Loucy (cell line): ENCODE results near the gene SHB.

Experiments
- H2AFZ ChIP-seq: fragments of 200-600 bp; sonication (generic); 2 replicates; pipeline ENCODE4 v1.6.0; 2016; ENCODE audit warnings: antibody characterized with exemption, mild to moderate bottlenecking, low read length, moderate library complexity
- H3F3A ChIP-seq: fragments of 200-600 bp; 2 replicates; pipeline ENCODE4 v1.6.0; 2016; ENCODE audit warnings: antibody characterized with exemption, low read depth, mild to moderate bottlenecking
- H3K27me3 ChIP-seq: fragments of 200-600 bp; sonication (generic); 2 replicates; pipeline ENCODE4 v1.6.1; 2014; ENCODE audit warnings: low read length, mild to moderate bottlenecking; ENCODE audit not compliant: insufficient read depth, poor library complexity, severe bottlenecking
- H3K36me3 ChIP-seq: fragments of 200-600 bp; sonication (generic); 2 replicates; pipeline ENCODE4 v1.6.1; 2016; ENCODE audit warnings: low read length; ENCODE audit not compliant: insufficient read depth
- H3K4me1 ChIP-seq: fragments of 200-600 bp; sonication (generic); 2 replicates; pipeline ENCODE4 v1.5.1; 2014; ENCODE audit warnings: low read length, mild to moderate bottlenecking; ENCODE audit not compliant: insufficient read depth, poor library complexity, severe bottlenecking
- H3K4me2 ChIP-seq: fragments of 200-600 bp; sonication (generic); 2 replicates; pipeline ENCODE4 v1.6.0; 2014; ENCODE audit warnings: antibody characterized with exemption, low read length, low read depth, mild to moderate bottlenecking; ENCODE audit not compliant: poor library complexity, severe bottlenecking
- H3K4me3 ChIP-seq: fragments of 200-600 bp; sonication (generic); 2 replicates; pipeline ENCODE4 v1.5.1; 2014; ENCODE audit warnings: low read length, mild to moderate bottlenecking, mixed read lengths; ENCODE audit not compliant: poor library complexity, severe bottlenecking
- H3K79me2 ChIP-seq: fragments of 200-600 bp; sonication (generic); 2 replicates; pipeline ENCODE4 v1.6.1; 2014; ENCODE audit warnings: low read length; ENCODE audit not compliant: insufficient read depth
- H3K9ac ChIP-seq: fragments of 200-600 bp; sonication (generic); 2 replicates; pipeline ENCODE4 v1.6.0; 2014; ENCODE audit warnings: mild to moderate bottlenecking, low read depth, low read length, moderate library complexity; ENCODE audit not compliant: poor library complexity, severe bottlenecking
- H3K9me2 ChIP-seq: fragments of 200-600 bp; sonication (generic); replicated peaks from 2 replicates; pipeline ENCODE4 v1.6.1; 2016; ENCODE audit warnings: low read depth, low read length, mixed read lengths
- H3K9me3 ChIP-seq: fragments of 200-600 bp; sonication (generic); 2 replicates; pipeline ENCODE4 v1.6.1; 2014; ENCODE audit warnings: mild to moderate bottlenecking, antibody characterized with exemption, low read length, low read depth; ENCODE audit not compliant: insufficient read depth
- H4K20me1 ChIP-seq: fragments of 200-600 bp; sonication (generic); 2 replicates; pipeline ENCODE4 v1.6.0; 2014; ENCODE audit warnings: antibody characterized with exemption, low read length, mild to moderate bottlenecking; ENCODE audit not compliant: insufficient read depth, poor library complexity, severe bottlenecking
- EZH2phosphoT487 ChIP-seq: fragments of 200-600 bp; IDR thresholded peaks from 2 replicates; pipeline ENCODE4 v1.6.1; 2018; ENCODE audit warnings: antibody characterized with exemption, mild to moderate bottlenecking, moderate library complexity, borderline replicate concordance
- TF ChIP-seq, protein P1 (sequence below): fragments of 200-600 bp; sonication (generic); conservative IDR thresholded peaks from 2 replicates; pipeline ENCODE4 v1.5.1; 2014; ENCODE audit warnings: mild to moderate bottlenecking, antibody characterized with exemption, low read length

The SHB gene

DNA sequence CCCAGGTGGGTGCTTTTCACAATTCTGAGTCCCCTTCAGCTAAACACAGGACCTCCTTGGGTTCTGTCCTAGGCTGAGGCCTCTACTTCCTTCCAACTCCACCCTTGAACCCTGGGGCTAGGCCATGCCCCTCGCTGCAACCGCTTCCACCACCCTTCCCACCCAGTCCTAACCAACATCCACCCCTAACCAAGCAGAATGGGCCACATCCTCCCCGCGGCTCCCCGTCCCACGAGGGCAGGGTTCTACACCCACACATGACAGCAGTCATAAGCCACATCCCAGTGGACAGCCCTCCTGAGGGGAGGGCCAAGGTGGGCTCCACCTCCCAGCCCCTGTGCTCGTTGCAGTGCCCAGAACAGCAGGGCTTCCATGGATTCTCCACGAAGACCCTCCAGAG is 65.8 kb downstream of the SHB start:
- Histone ChIP-seq H4K20me1 (no peaks in the 10 kb centered on the region), H3K36me3 (no peaks in the 10 kb centered on the region), H3K9me3 (no peaks in the 10 kb centered on the region), H3F3A (no peaks in the 10 kb centered on the region), H3K4me3 (no peak overlapping the region), H3K4me2 (no peak overlapping the region), H3K9me2 (no peaks in the 10 kb centered on the region), H3K9ac (no peak overlapping the region), H3K4me1 (no peaks in the 10 kb centered on the region), H2AFZ (no peak overlapping the region), H3K27me3 (no peaks in the 10 kb centered on the region), H3K79me2 (no peaks in the 10 kb centered on the region)
- TF ChIP-seq, protein P1, sequence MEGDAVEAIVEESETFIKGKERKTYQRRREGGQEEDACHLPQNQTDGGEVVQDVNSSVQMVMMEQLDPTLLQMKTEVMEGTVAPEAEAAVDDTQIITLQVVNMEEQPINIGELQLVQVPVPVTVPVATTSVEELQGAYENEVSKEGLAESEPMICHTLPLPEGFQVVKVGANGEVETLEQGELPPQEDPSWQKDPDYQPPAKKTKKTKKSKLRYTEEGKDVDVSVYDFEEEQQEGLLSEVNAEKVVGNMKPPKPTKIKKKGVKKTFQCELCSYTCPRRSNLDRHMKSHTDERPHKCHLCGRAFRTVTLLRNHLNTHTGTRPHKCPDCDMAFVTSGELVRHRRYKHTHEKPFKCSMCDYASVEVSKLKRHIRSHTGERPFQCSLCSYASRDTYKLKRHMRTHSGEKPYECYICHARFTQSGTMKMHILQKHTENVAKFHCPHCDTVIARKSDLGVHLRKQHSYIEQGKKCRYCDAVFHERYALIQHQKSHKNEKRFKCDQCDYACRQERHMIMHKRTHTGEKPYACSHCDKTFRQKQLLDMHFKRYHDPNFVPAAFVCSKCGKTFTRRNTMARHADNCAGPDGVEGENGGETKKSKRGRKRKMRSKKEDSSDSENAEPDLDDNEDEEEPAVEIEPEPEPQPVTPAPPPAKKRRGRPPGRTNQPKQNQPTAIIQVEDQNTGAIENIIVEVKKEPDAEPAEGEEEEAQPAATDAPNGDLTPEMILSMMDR: no peak
- TF ChIP-seq EZH2phosphoT487: no peak

DNA sequence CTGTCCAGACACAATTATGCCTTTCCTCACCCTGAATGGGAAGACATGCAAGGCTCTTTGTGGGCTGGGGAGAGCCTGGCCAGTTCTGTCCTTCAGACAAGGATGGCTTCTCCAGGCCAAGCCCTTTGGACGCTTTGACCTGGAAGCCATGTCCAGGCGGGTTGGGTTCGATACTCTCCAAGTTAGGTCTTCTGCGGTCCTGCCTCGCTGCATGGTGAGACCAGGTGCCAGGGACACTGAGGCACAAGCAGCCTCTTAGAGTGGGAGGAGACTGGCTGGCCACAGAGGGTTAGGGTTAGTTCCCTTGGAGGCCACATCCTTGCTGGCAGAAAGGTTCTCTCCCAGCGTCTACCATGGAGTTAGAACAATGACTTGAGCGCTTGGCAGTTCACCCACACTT is 67.6 kb downstream of the SHB start:
- no peaks in the 10 kb centered on the region for H3K9me2 ChIP-seq
- no peaks in the 10 kb centered on the region for H3K27me3 ChIP-seq
- no peak for TF ChIP-seq EZH2phosphoT487
- TF ChIP-seq, protein P1: no peak
- H3K9ac ChIP-seq: no peak overlapping the region
- H3F3A ChIP-seq: no peaks in the 10 kb centered on the region
- H3K36me3 ChIP-seq: no peaks in the 10 kb centered on the region
- no peaks in the 10 kb centered on the region for H3K4me1 ChIP-seq
- no peaks in the 10 kb centered on the region for H3K79me2 ChIP-seq
- H3K9me3 ChIP-seq: no peaks in the 10 kb centered on the region
- no peak overlapping the region for H2AFZ ChIP-seq
- no peak overlapping the region for H3K4me3 ChIP-seq
- H3K4me2 ChIP-seq: no peak overlapping the region
- no peaks in the 10 kb centered on the region for H4K20me1 ChIP-seq

DNA sequence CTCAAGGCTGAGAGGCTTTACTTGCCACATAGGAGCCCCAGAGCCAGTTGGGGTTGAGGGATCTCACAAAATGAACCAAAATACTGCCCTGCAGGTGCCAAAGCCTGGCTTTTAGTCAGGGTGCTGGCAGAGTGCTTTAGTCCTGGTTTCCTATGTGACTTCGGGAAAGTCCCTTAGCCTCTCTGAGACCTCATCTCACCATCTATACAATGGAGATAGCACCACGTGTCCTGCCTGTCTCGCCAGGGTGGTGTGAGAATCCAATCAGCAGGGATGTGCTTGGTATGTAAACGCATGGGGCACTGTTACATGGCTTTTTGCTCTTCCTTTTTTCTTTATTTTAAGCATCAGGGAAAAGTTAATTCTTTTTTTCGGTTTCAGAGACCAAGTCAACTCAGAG is 68.3 kb downstream of the SHB start:
- Histone ChIP-seq H3K9me3 (no peaks in the 10 kb centered on the region), H4K20me1 (no peaks in the 10 kb centered on the region), H3K36me3 (no peaks in the 10 kb centered on the region), H3K4me3 (no peak overlapping the region), H3K79me2 (no peaks in the 10 kb centered on the region), H3K9ac (no peak overlapping the region), H2AFZ (no peak overlapping the region), H3K9me2 (no peaks in the 10 kb centered on the region), H3F3A (no peaks in the 10 kb centered on the region), H3K4me2 (no peak overlapping the region), H3K27me3 (no peaks in the 10 kb centered on the region), H3K4me1 (no peaks in the 10 kb centered on the region)
- TF ChIP-seq, protein P1: no peak
- no peak for TF ChIP-seq EZH2phosphoT487
